NCI-H2081 (cell line): ENCODE results near the gene PSMA7.

Experiments used
- DNase-seq, 2 experiments: peaks; one replicate each; lab custom pipeline; 2025; lab: John Stamatoyannopoulos, UW

Gene PSMA7

DNA sequence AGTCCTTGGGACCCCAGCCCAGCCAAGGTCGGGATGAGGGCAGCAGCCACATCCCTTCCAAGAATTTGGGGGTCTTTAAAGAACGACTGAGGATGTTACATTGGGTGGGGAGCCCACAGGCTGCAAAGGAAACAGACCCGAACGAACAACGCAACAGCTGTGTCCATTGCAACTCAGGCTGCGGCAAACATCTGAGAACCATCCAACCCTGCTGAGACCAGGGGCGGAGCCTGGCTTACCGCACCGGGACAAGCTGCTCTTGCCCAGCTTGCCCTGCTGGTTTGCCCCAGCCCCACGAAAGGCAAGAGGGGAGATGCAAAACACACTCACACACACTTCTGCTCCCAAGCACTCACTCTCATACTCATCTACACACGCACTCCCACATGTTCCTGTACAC is 56.0 kb downstream of the PSMA7 start:
- no peak for DNase-seq
